Fibroblast of lung (primary cell): Measurements from ENCODE around the gene IL6.

ENCODE experiments used
- EZH2 ChIP-seq: IDR thresholded peaks from 2 replicates; pipeline ENCODE4 v1.5.1; 2012; ENCODE audit warnings: low read length, control low read depth, mild to moderate bottlenecking; ENCODE audit errors: missing control alignments
- TF ChIP-seq, protein P1 (sequence below), 2 donors: IDR thresholded peaks in 1 of 2; conservative IDR thresholded peaks in 1 of 2; 1 replicate in 1 of 2; 2 replicates in 1 of 2; pipeline ENCODE4 v1.5.1; 2011 to 2012; ENCODE audit warnings: low read length in 2 of 2, control low read depth in 1 of 2, inconsistent platforms in 1 of 2, low read depth in 1 of 2, mild to moderate bottlenecking in 1 of 2

- TF ChIP-seq EZH2 = no peak
- TF ChIP-seq, protein P1, sequence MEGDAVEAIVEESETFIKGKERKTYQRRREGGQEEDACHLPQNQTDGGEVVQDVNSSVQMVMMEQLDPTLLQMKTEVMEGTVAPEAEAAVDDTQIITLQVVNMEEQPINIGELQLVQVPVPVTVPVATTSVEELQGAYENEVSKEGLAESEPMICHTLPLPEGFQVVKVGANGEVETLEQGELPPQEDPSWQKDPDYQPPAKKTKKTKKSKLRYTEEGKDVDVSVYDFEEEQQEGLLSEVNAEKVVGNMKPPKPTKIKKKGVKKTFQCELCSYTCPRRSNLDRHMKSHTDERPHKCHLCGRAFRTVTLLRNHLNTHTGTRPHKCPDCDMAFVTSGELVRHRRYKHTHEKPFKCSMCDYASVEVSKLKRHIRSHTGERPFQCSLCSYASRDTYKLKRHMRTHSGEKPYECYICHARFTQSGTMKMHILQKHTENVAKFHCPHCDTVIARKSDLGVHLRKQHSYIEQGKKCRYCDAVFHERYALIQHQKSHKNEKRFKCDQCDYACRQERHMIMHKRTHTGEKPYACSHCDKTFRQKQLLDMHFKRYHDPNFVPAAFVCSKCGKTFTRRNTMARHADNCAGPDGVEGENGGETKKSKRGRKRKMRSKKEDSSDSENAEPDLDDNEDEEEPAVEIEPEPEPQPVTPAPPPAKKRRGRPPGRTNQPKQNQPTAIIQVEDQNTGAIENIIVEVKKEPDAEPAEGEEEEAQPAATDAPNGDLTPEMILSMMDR (conservative IDR thresholded peaks at IDR 0.05 in 1 of 2, IDR thresholded peaks at IDR 0.05 in 1 of 2; ENCODE audit: low read depth in 1 of 2, low read length in 2 of 2) = no peak
Measured at GRCh38 chr7:22757338-22757994, 30.5 kb downstream of the IL6 start.
